Naive thymus-derived CD4-positive, alpha-beta T cell (primary cell): ENCODE measurements around the gene SPAG17. TPM values are rescaled to one million over a fixed set of nuclear protein-coding genes. Genes with fewer than 3 reads are reported as not detected.

ENCODE experiments used
- ATAC-seq: fragments of 150-1000 bp; cut with Tn5 transposase; 2 replicates; pipeline ENCODE4 v1.10.0; 2021; ENCODE audit warnings: mild to moderate bottlenecking, moderate library complexity
- CTCF ChIA-PET: fragments of 350-600 bp; sonication (Branson Sonifier 250); formaldehyde crosslinking; loops from one replicate; lab custom pipeline; 2021; ENCODE audit warnings: antibody characterized with exemption; lab: Charles Lee
- POLR2A ChIA-PET: fragments of 350-600 bp; sonication (Branson Sonifier 250); formaldehyde crosslinking; loops from one replicate; lab custom pipeline; 2021; ENCODE audit warnings: antibody characterized with exemption, inconsistent platforms; lab: Charles Lee
- DNase-seq, 9 donors: peaks; one replicate each; pipeline versions ENCODE4 v3.0.0 to v3.0.0-alpha.2; 2020 to 2022; ENCODE audit warnings: mixed read lengths in 1 of 9
- H3K27ac ChIP-seq: one replicate; pipeline ENCODE4 v1.7.0; 2013; ENCODE audit warnings: mild to moderate bottlenecking, low read depth, low read length, moderate library complexity
- H3K27me3 ChIP-seq, 2 donors: one replicate each; pipeline ENCODE4 v1.7.0; 2013; ENCODE audit warnings: low read length in 2 of 2, mild to moderate bottlenecking in 2 of 2, moderate library complexity in 2 of 2; ENCODE audit not compliant: control insufficient read depth in 2 of 2, insufficient read depth in 2 of 2
- H3K36me3 ChIP-seq, 3 experiments: 1 replicate in 2 of 3; 2 replicates in 1 of 3; pipeline ENCODE4 v1.7.0; 2013; ENCODE audit warnings: low read length in 3 of 3, mild to moderate bottlenecking in 3 of 3, moderate library complexity in 1 of 3; ENCODE audit not compliant: insufficient read depth in 3 of 3, control insufficient read depth in 2 of 3
- H3K4me1 ChIP-seq, 2 donors: one replicate each; pipeline ENCODE4 v1.7.0; 2013; ENCODE audit warnings: low read length in 2 of 2, mild to moderate bottlenecking in 2 of 2, moderate library complexity in 1 of 2; ENCODE audit not compliant: control insufficient read depth in 2 of 2, insufficient read depth in 2 of 2
- H3K4me3 ChIP-seq: 2 replicates; pipeline ENCODE4 v1.7.0; 2013; ENCODE audit warnings: mild to moderate bottlenecking, low read length
- H3K9me3 ChIP-seq, 3 experiments: 1 replicate in 2 of 3; 2 replicates in 1 of 3; pipeline ENCODE4 v1.7.0; 2013; ENCODE audit warnings: low read length in 3 of 3; ENCODE audit not compliant: control insufficient read depth in 2 of 3
- H3K27ac Mint-ChIP-seq, 9 donors: one replicate each; pipeline ENCODE4 v1.8.0; 2020 to 2022; ENCODE audit warnings: mixed read lengths in 9 of 9, mild to moderate bottlenecking in 8 of 9, moderate library complexity in 5 of 9, inconsistent platforms in 2 of 9
- H3K27me3 Mint-ChIP-seq, 5 donors: one replicate each; pipeline ENCODE4 v1.8.0; 2021 to 2022; ENCODE audit warnings: mixed read lengths in 5 of 5, mild to moderate bottlenecking in 1 of 5
- H3K36me3 Mint-ChIP-seq, 5 donors: one replicate each; pipeline ENCODE4 v1.8.0; 2020 to 2022; ENCODE audit warnings: mixed read lengths in 5 of 5, mild to moderate bottlenecking in 3 of 5, inconsistent platforms in 1 of 5
- H3K4me1 Mint-ChIP-seq, 7 donors: one replicate each; pipeline ENCODE4 v1.8.0; 2020 to 2022; ENCODE audit warnings: mixed read lengths in 7 of 7, mild to moderate bottlenecking in 3 of 7, inconsistent platforms in 1 of 7
- H3K4me3 Mint-ChIP-seq, 10 donors: one replicate each; pipeline ENCODE4 v1.8.0; 2020 to 2022; ENCODE audit warnings: mild to moderate bottlenecking in 10 of 10, mixed read lengths in 10 of 10, moderate library complexity in 6 of 10, inconsistent platforms in 2 of 10
- H3K9me3 Mint-ChIP-seq, 11 donors: one replicate each; pipeline ENCODE4 v1.8.0; 2020 to 2022; ENCODE audit warnings: mixed read lengths in 11 of 11, mild to moderate bottlenecking in 4 of 11, inconsistent platforms in 1 of 11, moderate library complexity in 1 of 11
- intact Hi-C, 2 donors: fragments of 100-400 bp; cut with micrococcal nuclease; formaldehyde crosslinking; loops; one replicate each; pipeline ENCODE4 v1.15.1; 2023
- polyA plus RNA-seq, 2 donors: library from polyadenylated mRNA; unstranded; fragments of 300-500 nt; fragmentation: Illumina TruSeq; gene quantifications; one replicate each; pipeline ENCODE4 v1.2.3, GENCODE V29; 2021
- total RNA-seq, 6 experiments: library from RNA in 5 of 6; stranded (reverse) in 5 of 6; gene quantifications; 1 replicate in 5 of 6; 2 replicates in 1 of 6; pipeline ENCODE4 v1.2.3 and lab custom pipeline; 2021 to 2026

Gene SPAG17
- total and polyA plus RNA-seq, 7 experiments from 2014 or later = not detected

DNA sequence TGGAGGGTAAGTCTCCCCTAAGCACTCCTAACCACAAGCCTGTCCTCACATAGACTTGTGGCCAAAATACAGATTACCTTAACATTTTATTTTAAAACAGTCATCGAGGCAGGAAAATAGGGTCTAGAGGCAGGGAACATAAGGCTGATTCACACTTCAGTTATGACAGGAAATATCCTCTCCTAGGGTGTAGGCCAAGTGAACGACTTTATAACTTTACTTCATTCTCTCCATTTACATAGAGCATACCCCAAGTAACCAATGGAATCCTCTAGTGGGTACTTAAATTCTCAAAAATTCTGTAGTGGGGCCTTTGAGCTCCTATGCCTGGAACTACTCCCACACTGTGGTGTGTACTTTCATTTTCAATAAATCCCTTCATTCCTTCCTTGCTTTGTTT, 142.5 kb downstream of the SPAG17 start:
- no peak overlapping the region for H3K27ac ChIP-seq
- H3K36me3 Mint-ChIP-seq = no peaks in the 10 kb centered on the region
- POLR2A ChIA-PET = no interaction called here
- peaks cover 0 to 34% (median 5%) of the 10 kb centered on the region in 5 donors for H3K27me3 Mint-ChIP-seq
- H3K36me3 ChIP-seq = no peaks in the 10 kb centered on the region
- H3K4me3 Mint-ChIP-seq = no peak overlapping the region
- ATAC-seq (no peak), DNase-seq (no peak)
- H3K27me3 ChIP-seq = no peaks in the 10 kb centered on the region
- no peak overlapping the region for H3K4me3 ChIP-seq
- H3K4me1 ChIP-seq = no peaks in the 10 kb centered on the region
- intact Hi-C loops = no loop called here
- no peaks in the 10 kb centered on the region for H3K9me3 ChIP-seq
- CTCF ChIA-PET = no interaction called here
- H3K4me1 Mint-ChIP-seq = peaks cover 0 to 2% (median 0%) of the 10 kb centered on the region in 7 donors
- H3K27ac Mint-ChIP-seq = no peak overlapping the region
- H3K9me3 Mint-ChIP-seq = no peaks in the 10 kb centered on the region

DNA sequence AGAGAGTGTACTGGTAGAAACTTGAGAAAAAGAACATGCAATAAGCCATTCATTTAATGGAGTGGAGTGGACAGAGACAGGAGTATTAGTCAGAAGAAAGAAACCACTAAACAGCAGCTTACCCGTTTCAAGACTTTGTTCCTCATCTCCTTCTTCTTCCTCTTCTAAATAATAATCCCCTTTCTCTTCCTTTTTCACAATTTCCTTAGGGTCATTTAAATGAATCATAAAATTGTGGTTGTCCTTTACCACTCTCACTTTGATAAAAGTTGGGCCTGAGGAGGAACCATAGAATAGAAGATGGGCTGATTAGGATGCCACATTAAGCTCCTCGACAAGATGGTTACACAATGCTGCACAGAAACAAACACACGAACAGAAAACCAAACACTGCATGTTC, 145.9 kb downstream of the SPAG17 start:
- Mint-ChIP-seq H3K9me3 (no peaks in the 10 kb centered on the region), H3K36me3 (no peaks in the 10 kb centered on the region), H3K4me1 (peaks cover 0 to 2% (median 0%) of the 10 kb centered on the region in 7 donors), H3K27ac (no peak overlapping the region), H3K27me3 (peaks cover 0 to 27% (median 6%) of the 10 kb centered on the region in 5 donors), H3K4me3 (no peak overlapping the region)
- intact Hi-C loops = no loop called here
- ChIA-PET POLR2A (no interaction called here), CTCF (no interaction called here)
- Histone ChIP-seq H3K9me3 (no peaks in the 10 kb centered on the region), H3K4me3 (no peak overlapping the region), H3K27me3 (no peaks in the 10 kb centered on the region), H3K36me3 (no peaks in the 10 kb centered on the region), H3K27ac (no peak overlapping the region), H3K4me1 (no peaks in the 10 kb centered on the region)
- DNase-seq (no peak), ATAC-seq (peak; percentile 80)

DNA sequence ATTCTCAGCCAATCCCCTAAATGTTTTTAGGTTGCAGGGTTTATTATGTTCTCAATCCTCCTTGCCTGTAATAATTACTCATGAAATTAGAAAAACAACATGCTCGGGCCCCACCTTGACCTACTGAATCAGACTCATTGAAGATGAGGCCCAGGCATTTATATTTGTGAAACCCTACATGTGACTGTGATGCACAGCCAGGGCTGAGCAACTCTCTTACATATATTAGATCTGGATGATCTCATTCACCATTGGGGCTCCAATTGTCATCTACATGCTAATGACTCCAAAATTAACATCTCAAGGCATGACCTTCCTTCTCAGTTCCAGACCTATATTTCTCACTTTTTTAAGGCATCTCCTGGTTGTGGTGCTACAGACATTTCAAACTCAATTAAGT, 152.1 kb downstream of the SPAG17 start:
- ATAC-seq = no peak
- H3K4me3 ChIP-seq = no peak overlapping the region
- intact Hi-C loops = no loop called here
- Mint-ChIP-seq H3K4me1 (no peaks in the 10 kb centered on the region), H3K36me3 (no peaks in the 10 kb centered on the region), H3K27me3 (peaks cover 7 to 24% (median 21%) of the 10 kb centered on the region in 5 donors), H3K27ac (no peak overlapping the region), H3K4me3 (no peak overlapping the region), H3K9me3 (peaks cover 0 to 6% (median 0%) of the 10 kb centered on the region in 11 donors)
- no peaks in the 10 kb centered on the region for H3K27me3 ChIP-seq
- no peaks in the 10 kb centered on the region for H3K36me3 ChIP-seq
- CTCF ChIA-PET = no interaction called here
- H3K9me3 ChIP-seq = no peaks in the 10 kb centered on the region
- no peaks in the 10 kb centered on the region for H3K4me1 ChIP-seq
- no peak overlapping the region for H3K27ac ChIP-seq
- POLR2A ChIA-PET = no interaction called here
- no peak for DNase-seq

DNA sequence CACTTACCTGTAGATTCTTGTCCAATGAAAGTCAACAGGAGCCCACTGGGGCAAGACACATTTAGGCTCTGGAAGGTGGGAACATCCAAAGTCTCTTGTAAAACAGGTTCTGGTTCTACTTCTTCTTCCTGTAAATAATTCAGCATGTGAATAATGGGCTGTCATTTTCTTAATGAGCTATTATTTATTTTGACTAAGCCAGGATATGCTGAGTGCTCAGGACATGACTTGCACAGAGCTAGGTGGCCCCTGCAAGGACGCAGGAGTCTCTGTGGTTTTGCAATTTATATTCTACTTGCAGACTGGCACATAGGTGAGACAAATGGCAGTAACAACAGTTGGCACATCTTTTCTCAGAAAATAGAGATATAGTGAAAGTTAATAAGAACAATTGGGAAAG, 156.8 kb downstream of the SPAG17 start:
- no peaks in the 10 kb centered on the region for H3K4me1 ChIP-seq
- POLR2A ChIA-PET = no interaction called here
- no peaks in the 10 kb centered on the region for H3K36me3 ChIP-seq
- H3K27ac ChIP-seq = no peak overlapping the region
- no peak for ATAC-seq
- no peak overlapping the region for H3K27ac Mint-ChIP-seq
- CTCF ChIA-PET = no interaction called here
- H3K4me3 Mint-ChIP-seq = no peak overlapping the region
- intact Hi-C loops = no loop called here
- H3K27me3 ChIP-seq = no peaks in the 10 kb centered on the region
- peaks cover 14 to 34% (median 29%) of the 10 kb centered on the region in 5 donors for H3K27me3 Mint-ChIP-seq
- no peak for DNase-seq
- peaks cover 0 to 7% (median 1%) of the 10 kb centered on the region in 11 donors for H3K9me3 Mint-ChIP-seq
- H3K36me3 Mint-ChIP-seq = no peaks in the 10 kb centered on the region
- no peaks in the 10 kb centered on the region for H3K4me1 Mint-ChIP-seq
- no peaks in the 10 kb centered on the region for H3K9me3 ChIP-seq
- no peak overlapping the region for H3K4me3 ChIP-seq

DNA sequence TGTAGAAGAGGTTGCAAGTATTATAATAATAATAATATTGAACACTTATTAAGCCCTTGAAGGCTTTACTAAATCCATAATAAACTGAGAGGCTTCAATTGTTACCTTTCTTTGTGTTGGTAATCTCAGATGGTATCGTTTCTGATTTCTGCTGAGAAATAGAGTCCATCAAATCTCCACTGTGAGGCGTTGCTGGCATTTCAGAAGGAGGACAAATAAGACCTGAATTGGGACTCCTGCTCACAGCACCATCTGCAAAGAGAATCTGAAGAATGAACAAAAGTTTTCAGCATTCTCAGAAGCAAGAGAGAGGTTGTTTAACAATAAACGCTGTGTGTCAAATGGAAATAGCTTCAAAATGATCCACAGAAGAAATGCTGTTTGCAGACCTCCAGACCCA, 161.8 kb downstream of the SPAG17 start:
- peaks cover 8 to 33% (median 17%) of the 10 kb centered on the region in 5 donors for H3K27me3 Mint-ChIP-seq
- H3K4me3 Mint-ChIP-seq = no peak overlapping the region
- H3K27ac Mint-ChIP-seq = no peak overlapping the region
- Histone ChIP-seq H3K4me1 (no peaks in the 10 kb centered on the region), H3K27ac (no peak overlapping the region), H3K27me3 (no peaks in the 10 kb centered on the region), H3K9me3 (no peaks in the 10 kb centered on the region), H3K36me3 (no peaks in the 10 kb centered on the region), H3K4me3 (no peak overlapping the region)
- no peaks in the 10 kb centered on the region for H3K36me3 Mint-ChIP-seq
- ChIA-PET CTCF (interaction anchor here (0.5 kb wide), 1 partner anchor 34 kb away, joined by 3 read pairs; no protein-coding TSS in a partner anchor), POLR2A (no interaction called here)
- intact Hi-C loops = no loop called here
- DNase-seq (no peak), ATAC-seq (no peak)
- H3K9me3 Mint-ChIP-seq = peaks cover 0 to 5% (median 0%) of the 10 kb centered on the region in 11 donors
- no peaks in the 10 kb centered on the region for H3K4me1 Mint-ChIP-seq

DNA sequence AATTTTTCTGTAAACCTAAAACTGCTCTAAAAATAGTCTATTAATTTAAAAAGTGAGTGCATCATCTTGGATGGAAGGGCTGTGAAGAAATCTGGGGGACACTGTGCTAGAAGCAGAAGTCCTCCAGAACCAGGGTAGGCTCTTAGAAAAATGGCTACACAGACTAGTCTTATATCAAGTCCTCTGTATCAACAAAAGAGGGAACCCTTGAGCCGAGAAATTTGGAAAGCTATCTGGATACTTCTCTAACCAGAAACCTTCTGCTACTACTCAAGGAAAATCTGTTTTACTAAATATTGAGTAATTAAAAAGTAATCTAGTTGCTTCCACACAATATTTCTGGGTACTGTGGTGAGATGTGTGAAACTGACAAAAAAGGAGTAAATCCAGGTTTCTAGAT, 163.4 kb downstream of the SPAG17 start:
- Mint-ChIP-seq H3K36me3 (no peaks in the 10 kb centered on the region), H3K4me1 (no peaks in the 10 kb centered on the region)
- ATAC-seq = no peak

DNA sequence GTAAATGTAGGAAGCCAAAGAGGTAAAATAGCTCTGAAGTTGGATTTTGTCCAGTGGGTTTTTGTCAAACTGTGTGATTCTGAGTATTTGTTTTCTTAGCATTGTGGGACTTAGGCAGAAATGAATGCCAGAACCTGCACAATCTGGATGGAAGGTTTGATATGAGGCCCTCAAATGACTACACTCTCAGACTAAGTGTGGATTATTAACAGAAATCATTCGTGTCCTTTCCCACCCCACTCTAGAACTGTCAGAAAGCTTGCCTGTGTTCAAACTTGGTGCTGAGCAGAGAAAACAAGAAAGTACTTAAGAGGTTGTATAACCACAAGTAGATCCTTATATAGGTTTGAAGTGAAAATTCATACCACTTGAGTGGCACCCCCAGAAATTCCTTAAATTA, 167.0 kb downstream of the SPAG17 start:
- Histone ChIP-seq H3K36me3 (no peaks in the 10 kb centered on the region), H3K4me3 (no peak overlapping the region), H3K27me3 (no peaks in the 10 kb centered on the region), H3K27ac (no peak overlapping the region), H3K4me1 (no peaks in the 10 kb centered on the region), H3K9me3 (no peaks in the 10 kb centered on the region)
- no peaks in the 10 kb centered on the region for H3K9me3 Mint-ChIP-seq
- CTCF ChIA-PET = no interaction called here
- H3K27me3 Mint-ChIP-seq = peaks cover 6 to 34% (median 11%) of the 10 kb centered on the region in 5 donors
- intact Hi-C loops = no loop called here
- no peak for DNase-seq
- H3K36me3 Mint-ChIP-seq = no peaks in the 10 kb centered on the region
- no peak overlapping the region for H3K4me3 Mint-ChIP-seq
- POLR2A ChIA-PET = no interaction called here
- H3K27ac Mint-ChIP-seq = no peak overlapping the region
- no peaks in the 10 kb centered on the region for H3K4me1 Mint-ChIP-seq
- ATAC-seq = no peak

More for the DNA sequence above, 163.4 kb downstream of the SPAG17 start:
- Histone ChIP-seq H3K27me3 (no peaks in the 10 kb centered on the region), H3K36me3 (no peaks in the 10 kb centered on the region), H3K4me1 (no peaks in the 10 kb centered on the region), H3K9me3 (no peaks in the 10 kb centered on the region), H3K4me3 (no peak overlapping the region), H3K27ac (no peak overlapping the region)
- Mint-ChIP-seq H3K27me3 (peaks cover 12 to 39% (median 18%) of the 10 kb centered on the region in 5 donors), H3K27ac (no peak overlapping the region), H3K9me3 (peaks cover 0 to 1% (median 0%) of the 10 kb centered on the region in 11 donors), H3K4me3 (no peak overlapping the region)
- POLR2A ChIA-PET = no interaction called here
- intact Hi-C loops = no loop called here
- CTCF ChIA-PET = no interaction called here
- no peak for DNase-seq
